H9 (cell line): ENCODE data around the gene EHD4. TPM values are rescaled to one million over a fixed set of nuclear protein-coding genes. Genes with fewer than 3 reads are reported as not detected.

Experiments used
- DNase-seq: peaks from one replicate; pipeline ENCODE4 v3.0.0-alpha.2; 2017
- H2AFZ ChIP-seq: one replicate; pipeline ENCODE4 v1.6.1; 2013; ENCODE audit warnings: mild to moderate bottlenecking, low read length, control low read depth, moderate library complexity
- H2AK5ac ChIP-seq: 2 replicates; pipeline ENCODE4 v1.6.1; 2013; ENCODE audit warnings: low read length, control low read depth, mixed read lengths; ENCODE audit not compliant: insufficient read length
- H2BK120ac ChIP-seq: one replicate; pipeline ENCODE4 v1.6.1; 2013; ENCODE audit warnings: low read depth, mild to moderate bottlenecking, low read length, control low read depth, inconsistent platforms; ENCODE audit not compliant: poor library complexity, severe bottlenecking
- H2BK12ac ChIP-seq: 2 replicates; pipeline ENCODE4 v1.6.1; 2013; ENCODE audit warnings: low read length, control low read depth, mixed read lengths, low read depth; ENCODE audit not compliant: insufficient read length
- H2BK15ac ChIP-seq: 2 replicates; pipeline ENCODE4 v1.6.1; 2013; ENCODE audit warnings: low read depth, low read length, control low read depth
- H2BK20ac ChIP-seq: one replicate; pipeline ENCODE4 v1.6.1; 2013; ENCODE audit warnings: low read depth, mild to moderate bottlenecking, low read length, control low read depth, inconsistent platforms; ENCODE audit not compliant: poor library complexity, severe bottlenecking
- H2BK5ac ChIP-seq: 2 replicates; pipeline ENCODE4 v1.6.1; 2013; ENCODE audit warnings: low read length, control low read depth, mixed read lengths; ENCODE audit not compliant: insufficient read length
- H3K14ac ChIP-seq: 2 replicates; pipeline ENCODE4 v1.6.1; 2013; ENCODE audit warnings: low read length, control low read depth; ENCODE audit not compliant: insufficient read depth
- H3K18ac ChIP-seq: 2 replicates; pipeline ENCODE4 v1.6.1; 2013; ENCODE audit warnings: low read depth, mild to moderate bottlenecking, mixed read lengths, low read length, control low read depth; ENCODE audit not compliant: insufficient read length
- H3K23ac ChIP-seq: 2 replicates; pipeline ENCODE4 v1.6.1; 2013; ENCODE audit warnings: low read length, control low read depth, mixed read lengths, low read depth; ENCODE audit not compliant: insufficient read length
- H3K23me2 ChIP-seq: 2 replicates; pipeline ENCODE4 v1.6.1; 2013; ENCODE audit warnings: low read depth, mild to moderate bottlenecking, mixed read lengths, low read length, control low read depth; ENCODE audit not compliant: insufficient read length, poor library complexity, severe bottlenecking
- H3K27ac ChIP-seq: 2 replicates; pipeline ENCODE4 v1.5.1; 2013; ENCODE audit warnings: low read length, control low read depth, mixed read lengths, low read depth; ENCODE audit not compliant: insufficient read length
- H3K27me3 ChIP-seq: 2 replicates; pipeline ENCODE4 v1.6.1; 2013; ENCODE audit warnings: low read length, control low read depth, inconsistent platforms; ENCODE audit not compliant: insufficient read depth
- H3K4ac ChIP-seq: 2 replicates; pipeline ENCODE4 v1.6.1; 2013; ENCODE audit warnings: low read depth, mild to moderate bottlenecking, control low read depth, inconsistent platforms, low read length, moderate library complexity
- H3K4me1 ChIP-seq: 2 replicates; pipeline ENCODE4 v1.6.1; 2013; ENCODE audit warnings: low read length, control low read depth, inconsistent platforms; ENCODE audit not compliant: insufficient read depth
- H3K4me2 ChIP-seq: 2 replicates; pipeline ENCODE4 v1.6.1; 2013; ENCODE audit warnings: low read length, control low read depth, mixed read lengths; ENCODE audit not compliant: insufficient read length, insufficient read depth
- H3K56ac ChIP-seq: 2 replicates; pipeline ENCODE4 v1.6.1; 2013; ENCODE audit warnings: low read depth, mild to moderate bottlenecking, mixed read lengths, low read length, control low read depth; ENCODE audit not compliant: insufficient read length
- H3K79me1 ChIP-seq: 2 replicates; pipeline ENCODE4 v1.6.1; 2013; ENCODE audit warnings: low read depth, mild to moderate bottlenecking, moderate library complexity, low read length, control low read depth, inconsistent platforms; ENCODE audit not compliant: insufficient read depth, poor library complexity, severe bottlenecking
- H3K79me2 ChIP-seq: 2 replicates; pipeline ENCODE4 v1.6.1; 2013; ENCODE audit warnings: low read length, control low read depth, inconsistent platforms; ENCODE audit not compliant: insufficient read depth
- H3K9ac ChIP-seq: 2 replicates; pipeline ENCODE4 v1.6.1; 2013; ENCODE audit warnings: low read length, control low read depth, mixed read lengths; ENCODE audit not compliant: insufficient read length; ENCODE audit errors: extremely low read depth
- H3K9me3 ChIP-seq: one replicate; pipeline ENCODE4 v1.6.1; 2013; ENCODE audit warnings: low read depth, low read length, inconsistent platforms; ENCODE audit not compliant: control insufficient read depth
- H3T11ph ChIP-seq: one replicate; pipeline ENCODE4 v1.6.1; 2013; ENCODE audit warnings: mild to moderate bottlenecking, low read length, control low read depth, inconsistent platforms
- H4K20me1 ChIP-seq: one replicate; pipeline ENCODE4 v1.6.1; 2013; ENCODE audit not compliant: control insufficient read depth, insufficient read length, insufficient read depth
- H4K5ac ChIP-seq: 2 replicates; pipeline ENCODE4 v1.6.1; 2013; ENCODE audit warnings: low read depth, mild to moderate bottlenecking, mixed read lengths, low read length, control low read depth; ENCODE audit not compliant: insufficient read length
- H4K8ac ChIP-seq: replicated peaks from 2 replicates; pipeline ENCODE4 v1.6.1; 2013; ENCODE audit warnings: low read length, control low read depth, mixed read lengths, low read depth; ENCODE audit not compliant: insufficient read length
- H4K91ac ChIP-seq: 2 replicates; pipeline ENCODE4 v1.6.1; 2013; ENCODE audit warnings: low read depth, mild to moderate bottlenecking, moderate library complexity, mixed read lengths, low read length, control low read depth; ENCODE audit not compliant: insufficient read length
- H3K27ac Mint-ChIP-seq, 3 experiments: 2 replicates in 2 of 3; 3 replicates in 1 of 3; pipeline ENCODE4 v1.8.0; 2020 to 2021; ENCODE audit warnings: mixed read lengths in 3 of 3, mild to moderate bottlenecking in 1 of 3, moderate library complexity in 1 of 3
- H3K27me3 Mint-ChIP-seq: 2 replicates; pipeline ENCODE4 v1.8.0; 2021; ENCODE audit warnings: low read depth, mild to moderate bottlenecking, moderate library complexity, mixed read lengths
- H3K36me3 Mint-ChIP-seq, 3 experiments: 2 replicates in 2 of 3; 3 replicates in 1 of 3; pipeline ENCODE4 v1.8.0; 2020 to 2021; ENCODE audit warnings: low read depth in 3 of 3, mixed read lengths in 3 of 3; ENCODE audit not compliant: insufficient read depth in 1 of 3
- H3K4me1 Mint-ChIP-seq, 2 experiments: 2 replicates each; pipeline ENCODE4 v1.8.0; 2020; ENCODE audit warnings: mixed read lengths in 2 of 2
- H3K4me3 Mint-ChIP-seq, 2 experiments: 2 replicates in 1 of 2; 3 replicates in 1 of 2; pipeline ENCODE4 v1.8.0; 2020 to 2021; ENCODE audit warnings: mild to moderate bottlenecking in 2 of 2, mixed read lengths in 2 of 2, moderate library complexity in 1 of 2
- H3K9me3 Mint-ChIP-seq, 2 experiments: 2 replicates in 1 of 2; 3 replicates in 1 of 2; pipeline ENCODE4 v1.8.0; 2020; ENCODE audit warnings: mild to moderate bottlenecking in 2 of 2, mixed read lengths in 2 of 2, moderate library complexity in 1 of 2
- CTCF ChIP-seq: fragments of 200-600 bp; sonication (generic); conservative IDR thresholded peaks from 3 replicates; pipeline ENCODE4 v1.8.0; 2021; ENCODE audit warnings: antibody characterized with exemption, mild to moderate bottlenecking
- WGBS: extraction: QIAGEN DNeasy Blood & Tissue Kit; methylation state at CpG from one replicate; pipeline ENCODE4 v1.1.7; 2013; ENCODE audit warnings: missing lambda C conversion rate, low lambda C conversion rate, mixed read lengths; ENCODE audit not compliant: insufficient read length; ENCODE audit errors: extremely low coverage; 5-methylcytosine and 5-hydroxymethylcytosine counted together
- total RNA-seq: library from RNA; stranded (reverse); gene quantifications from 2 replicates; pipeline ENCODE4 v1.2.1, GENCODE V29; 2021

EHD4 gene
- total RNA-seq, 1 experiment from 2014 or later = 22.9 TPM

- Histone ChIP-seq H4K8ac (no peak overlapping the region), H3K4ac (no peak overlapping the region), H3K9ac (no peak overlapping the region), H4K91ac (no peak overlapping the region), H2BK120ac (no peak overlapping the region), H3K14ac (no peak overlapping the region), H3K18ac (no peak overlapping the region), H2BK12ac (no peak overlapping the region), H3K27me3 (no peaks in the 10 kb centered on the region), H3T11ph (no peak overlapping the region), H2AK5ac (no peak overlapping the region), H3K27ac (no peak overlapping the region), H2AFZ (no peak overlapping the region), H3K23ac (no peak overlapping the region), H3K79me2 (no peaks in the 10 kb centered on the region), H3K79me1 (no peaks in the 10 kb centered on the region), H3K9me3 (no peaks in the 10 kb centered on the region), H3K56ac (no peak overlapping the region), H3K4me1 (no peaks in the 10 kb centered on the region), H3K4me2 (no peak overlapping the region), H3K23me2 (no peaks in the 10 kb centered on the region), H2BK15ac (no peak overlapping the region), H4K5ac (no peak overlapping the region), H4K20me1 (no peaks in the 10 kb centered on the region), H2BK20ac (no peak overlapping the region), H2BK5ac (no peak overlapping the region)
- Mint-ChIP-seq H3K4me3 (no peak overlapping the region; a peak in 1 of 5 replicates), H3K4me1 (peaks cover 7 to 8% of the 10 kb centered on the region in 2 experiments), H3K27me3 (no peaks in the 10 kb centered on the region), H3K9me3 (no peaks in the 10 kb centered on the region), H3K36me3 (peaks cover 8 to 54% (median 28%) of the 10 kb centered on the region in 3 experiments), H3K27ac (no peak overlapping the region)
- no peak for TF ChIP-seq CTCF
- no peak for DNase-seq
- no CpG with 5 or more reads among the region's 5 CpGs for WGBS
Observed at GRCh38 chr15:41901431-41901830, 70.9 kb downstream of the EHD4 start.
